Measurements from ENCODE around the gene DDX17. TPM values are rescaled to one million over a fixed set of nuclear protein-coding genes. Genes with fewer than 3 reads are reported as not detected.

DDX17 gene
- total RNA-seq (509 TPM), polyA plus RNA-seq (ENCODE audit: insufficient read depth, low read depth, low replicate concordance) (133 TPM)
- long read RNA-seq, donor 1, full-length matches to known transcripts = 48 of 214 reads
- long read RNA-seq, donor 1, partial matches to known transcripts = 166 of 214 reads
- long read RNA-seq, donor 1, other reads (novel, unspliced or antisense) = 0 of 214 reads
- long read RNA-seq, donor 2, full-length matches to known transcripts = 66 of 317 reads
- long read RNA-seq, donor 2, partial matches to known transcripts = 251 of 317 reads
- long read RNA-seq, donor 2, other reads (novel, unspliced or antisense) = 0 of 317 reads
- long read RNA-seq, donor 3, full-length matches to known transcripts = 69 of 366 reads
- long read RNA-seq, donor 3, partial matches to known transcripts = 297 of 366 reads
- long read RNA-seq, donor 3, other reads (novel, unspliced or antisense) = 0 of 366 reads
- long read RNA-seq, donor 4, full-length matches to known transcripts = 49 of 210 reads
- long read RNA-seq, donor 4, partial matches to known transcripts = 161 of 210 reads
- long read RNA-seq, donor 4, other reads (novel, unspliced or antisense) = 0 of 210 reads
- long read RNA-seq, donor 5, full-length matches to known transcripts = 4 of 16 reads
- long read RNA-seq, donor 5, partial matches to known transcripts = 12 of 16 reads
- long read RNA-seq, donor 5, other reads (novel, unspliced or antisense) = 0 of 16 reads
- long read RNA-seq, donor 6, full-length matches to known transcripts = 14 of 144 reads
- long read RNA-seq, donor 6, partial matches to known transcripts = 130 of 144 reads
- long read RNA-seq, donor 6, other reads (novel, unspliced or antisense) = 0 of 144 reads
- long read RNA-seq, donor 7, full-length matches to known transcripts = 2 of 84 reads
- long read RNA-seq, donor 7, partial matches to known transcripts = 37 of 84 reads
- long read RNA-seq, donor 7, other reads (novel, unspliced or antisense) = 45 of 84 reads
- long read RNA-seq, donor 8, full-length matches to known transcripts = 35 of 226 reads
- long read RNA-seq, donor 8, partial matches to known transcripts = 191 of 226 reads
- long read RNA-seq, donor 8, other reads (novel, unspliced or antisense) = 0 of 226 reads
- long read RNA-seq, donor 9, full-length matches to known transcripts = 30 of 195 reads
- long read RNA-seq, donor 9, partial matches to known transcripts = 165 of 195 reads
- long read RNA-seq, donor 9, other reads (novel, unspliced or antisense) = 0 of 195 reads
- long read RNA-seq, donor 10, full-length matches to known transcripts = 69 of 397 reads
- long read RNA-seq, donor 10, partial matches to known transcripts = 328 of 397 reads
- long read RNA-seq, donor 10, other reads (novel, unspliced or antisense) = 0 of 397 reads

DNA sequence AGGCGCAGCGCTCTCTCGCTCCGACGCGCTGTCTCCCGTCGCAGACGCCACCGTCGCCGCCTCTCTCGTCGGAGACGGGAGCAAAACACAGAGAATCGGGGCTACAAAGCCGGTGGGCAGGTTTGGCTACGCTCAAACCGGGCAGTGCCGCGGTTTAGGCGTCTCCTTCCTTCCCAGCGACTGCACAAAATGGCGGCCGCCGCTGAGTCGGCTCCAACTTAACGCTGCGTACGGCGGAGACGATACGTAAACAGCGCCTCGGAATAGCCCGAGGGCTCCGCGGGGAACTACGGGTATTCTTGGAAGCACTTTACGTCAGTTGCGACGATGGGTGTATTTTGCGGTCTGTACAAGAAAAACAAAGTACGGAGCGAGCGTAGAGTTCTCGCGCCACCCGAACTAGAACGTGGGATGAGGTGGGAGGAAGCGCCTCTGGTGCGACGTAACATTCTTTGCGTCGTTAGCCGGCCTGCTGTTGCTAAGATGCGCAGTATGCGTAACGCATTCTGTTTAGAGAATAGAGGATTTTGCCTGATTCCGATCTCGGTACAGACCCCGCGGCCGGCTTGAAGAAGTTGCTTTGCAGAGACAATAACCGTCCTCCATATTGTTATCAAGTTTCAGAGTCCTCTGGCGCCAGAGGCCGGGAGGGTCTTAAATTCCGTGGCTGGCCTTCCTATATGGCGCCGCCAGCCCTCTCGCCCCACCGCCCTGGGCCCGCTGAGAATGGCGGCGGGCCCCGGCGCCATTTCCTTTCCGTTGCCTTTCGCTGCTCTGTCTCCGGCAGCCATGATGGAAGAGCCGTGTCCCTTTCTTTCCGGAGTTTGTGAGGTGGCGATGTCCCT, at the start of gene DDX17:
Gene DDX17, minus strand, starts transcription at position 194 of the 845 bp plus-strand sequence.
- H3K4me1 ChIP-seq (ENCODE audit: control insufficient read depth in 2 of 3, insufficient read depth in 2 of 3, low read depth in 1 of 3, low read length in 3 of 3) = peaks cover 0 to 21% (median 19%) of the 10 kb centered on the region in 3 donors
- intact Hi-C loops (cut with DNase I) = no loop called here
- peak within 1 kb of the TSS; percentile 100 for H3K27ac ChIP-seq (ENCODE audit: low read depth in 2 of 2, low read length in 2 of 2)
- H3K36me3 ChIP-seq (ENCODE audit: control insufficient read depth in 2 of 3, insufficient read depth in 3 of 3, low read length in 3 of 3) = peaks cover 0 to 22% (median 5%) of the 10 kb centered on the region in 3 donors
- no peaks in the 10 kb centered on the region for H3K9me3 ChIP-seq (ENCODE audit: control insufficient read depth in 2 of 3, insufficient read depth in 1 of 3, low read length in 3 of 3)
- peak; percentile 97 to 100 (median 98) for DNase-seq
- FAIRE-seq = peak; percentile 93
- TF ChIP-seq, protein P1, sequence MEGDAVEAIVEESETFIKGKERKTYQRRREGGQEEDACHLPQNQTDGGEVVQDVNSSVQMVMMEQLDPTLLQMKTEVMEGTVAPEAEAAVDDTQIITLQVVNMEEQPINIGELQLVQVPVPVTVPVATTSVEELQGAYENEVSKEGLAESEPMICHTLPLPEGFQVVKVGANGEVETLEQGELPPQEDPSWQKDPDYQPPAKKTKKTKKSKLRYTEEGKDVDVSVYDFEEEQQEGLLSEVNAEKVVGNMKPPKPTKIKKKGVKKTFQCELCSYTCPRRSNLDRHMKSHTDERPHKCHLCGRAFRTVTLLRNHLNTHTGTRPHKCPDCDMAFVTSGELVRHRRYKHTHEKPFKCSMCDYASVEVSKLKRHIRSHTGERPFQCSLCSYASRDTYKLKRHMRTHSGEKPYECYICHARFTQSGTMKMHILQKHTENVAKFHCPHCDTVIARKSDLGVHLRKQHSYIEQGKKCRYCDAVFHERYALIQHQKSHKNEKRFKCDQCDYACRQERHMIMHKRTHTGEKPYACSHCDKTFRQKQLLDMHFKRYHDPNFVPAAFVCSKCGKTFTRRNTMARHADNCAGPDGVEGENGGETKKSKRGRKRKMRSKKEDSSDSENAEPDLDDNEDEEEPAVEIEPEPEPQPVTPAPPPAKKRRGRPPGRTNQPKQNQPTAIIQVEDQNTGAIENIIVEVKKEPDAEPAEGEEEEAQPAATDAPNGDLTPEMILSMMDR (IDR thresholded peaks at IDR 0.05; ENCODE audit: borderline replicate concordance, extremely low read depth, insufficient read depth) = no peak
- H3K27me3 ChIP-seq (ENCODE audit: control insufficient read depth, insufficient read depth, low read length) = no peaks in the 10 kb centered on the region
- H3K9ac ChIP-seq (ENCODE audit: low read length in 3 of 3) = peak within 1 kb of the TSS; percentile 98 to 100 (median 99)
- peak within 1 kb of the TSS; percentile 84 to 93 (median 92) for H3K4me3 ChIP-seq (ENCODE audit: low read length in 3 of 3)

DNA sequence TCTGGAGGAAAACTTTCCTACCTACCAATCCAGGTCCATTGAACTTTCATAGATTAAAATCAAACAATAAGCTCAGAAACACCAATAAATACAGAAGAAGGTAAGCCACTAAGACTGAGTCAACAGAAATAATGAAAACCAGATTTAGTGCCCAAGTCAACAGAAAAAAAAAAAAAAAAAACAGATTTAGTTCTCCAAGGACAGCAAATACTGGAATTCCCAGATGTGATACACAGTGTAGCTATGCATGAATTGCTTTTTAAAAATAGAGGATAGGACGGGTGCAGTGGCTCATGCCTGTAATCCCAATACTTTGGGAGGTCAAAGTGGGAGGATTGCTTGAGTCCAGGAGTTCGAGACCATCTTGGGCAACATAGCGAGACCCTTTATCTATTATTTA, 48.2 kb upstream of the DDX17 start:
- intact Hi-C loops (cut with DNase I) = no loop called here
- Histone ChIP-seq H3K4me3 (ENCODE audit: low read length in 3 of 3) (no peak overlapping the region), H3K36me3 (ENCODE audit: control insufficient read depth in 2 of 3, insufficient read depth in 3 of 3, low read length in 3 of 3) (no peaks in the 10 kb centered on the region), H3K27me3 (ENCODE audit: control insufficient read depth, insufficient read depth, low read length) (no peaks in the 10 kb centered on the region), H3K9ac (ENCODE audit: low read length in 3 of 3) (no peak overlapping the region), H3K4me1 (ENCODE audit: control insufficient read depth in 2 of 3, insufficient read depth in 2 of 3, low read depth in 1 of 3, low read length in 3 of 3) (no peaks in the 10 kb centered on the region), H3K9me3 (ENCODE audit: control insufficient read depth in 2 of 3, insufficient read depth in 1 of 3, low read length in 3 of 3) (no peaks in the 10 kb centered on the region), H3K27ac (ENCODE audit: low read depth in 2 of 2, low read length in 2 of 2) (no peak overlapping the region)
- DNase-seq = no peak
- TF ChIP-seq, protein P1 (IDR thresholded peaks at IDR 0.05; ENCODE audit: borderline replicate concordance, extremely low read depth, insufficient read depth) = no peak
- no peak for FAIRE-seq
